Measurements from ENCODE around the gene KRT36. TPM values are rescaled to one million over a fixed set of nuclear protein-coding genes. Genes with fewer than 3 reads are reported as not detected.

Gene KRT36
- total RNA-seq, 4 donors from 2014 or later = not detected

- Histone ChIP-seq H3K36me3 (no peaks in the 10 kb centered on the region), H3K4me3 (no peak overlapping the region), H3K27me3 (peaks cover 9% of the 10 kb centered on the region), H3K9me3 (no peaks in the 10 kb centered on the region), H3K4me1 (no peaks in the 10 kb centered on the region), H3K27ac (no peak overlapping the region)
- TF ChIP-seq POLR2AphosphoS5 (IDR thresholded peaks at IDR 0.05) (no peak), CTCF (IDR thresholded peaks at IDR 0.05) (no peak), POLR2A (IDR thresholded peaks at IDR 0.05) (no peak), EP300 (IDR thresholded peaks at IDR 0.05) (no peak)
- ATAC-seq = no peak
- 76 to 92% methylated on average over 2 to 4 of the region's 14 CpGs for WGBS, 2 donors (ENCODE audit: low coverage in 1 of 2)
Measured at GRCh38 chr17:41516830-41517283, 27.1 kb upstream of the KRT36 start.

DNA sequence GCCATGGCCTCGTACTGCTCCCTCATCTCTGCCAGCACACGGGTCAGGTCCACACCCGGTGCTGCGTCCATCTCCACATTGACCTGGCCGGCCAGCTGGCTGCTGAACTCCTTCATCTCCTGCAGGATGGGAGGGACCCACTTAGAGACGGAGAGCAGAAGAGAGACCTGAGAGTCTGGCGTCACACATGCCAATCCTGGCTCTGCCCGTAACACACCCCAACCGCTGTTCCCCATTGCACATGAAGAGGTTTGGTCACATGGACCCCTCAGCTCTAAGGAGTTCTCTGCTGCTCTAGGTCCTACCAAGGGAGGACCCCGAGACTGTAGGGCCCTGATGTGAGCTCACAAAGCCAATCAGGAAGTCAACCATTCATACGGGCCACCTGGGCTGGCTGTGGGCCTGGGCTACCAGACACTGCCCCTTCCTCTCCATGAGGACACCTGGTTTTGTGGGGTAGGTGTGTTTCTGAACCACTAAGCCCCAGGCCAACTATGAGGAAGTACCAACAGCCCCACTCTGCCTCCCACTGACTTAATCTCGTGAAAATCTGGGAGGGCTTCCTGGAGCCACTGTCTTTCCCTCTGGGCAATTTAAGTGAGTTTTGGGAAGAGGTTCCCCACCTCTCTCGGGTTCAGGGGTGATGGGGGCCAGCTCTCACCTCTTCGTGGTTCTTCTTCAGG, 26.6 kb upstream of the KRT36 start:
- H3K4me3 ChIP-seq = no peak overlapping the region
- no peaks in the 10 kb centered on the region for H3K9me3 ChIP-seq
- TF ChIP-seq POLR2AphosphoS5 (IDR thresholded peaks at IDR 0.05) = no peak
- no peak for TF ChIP-seq CTCF (IDR thresholded peaks at IDR 0.05)
- no peak for TF ChIP-seq EP300 (IDR thresholded peaks at IDR 0.05)
- no peak for TF ChIP-seq POLR2A (IDR thresholded peaks at IDR 0.05)
- H3K4me1 ChIP-seq = no peaks in the 10 kb centered on the region
- ATAC-seq = no peak
- WGBS, 2 donors (ENCODE audit: low coverage in 1 of 2) = 83 to 90% methylated on average over 2 to 3 of the region's 14 CpGs
- no peak overlapping the region for H3K27ac ChIP-seq
- H3K27me3 ChIP-seq = peaks cover 8% of the 10 kb centered on the region
- no peaks in the 10 kb centered on the region for H3K36me3 ChIP-seq

GRCh38 chr17:41513168-41513547, 23.4 kb upstream of the KRT36 start:
- H3K4me1 ChIP-seq = no peaks in the 10 kb centered on the region
- H3K9me3 ChIP-seq = no peaks in the 10 kb centered on the region
- WGBS, 2 donors (ENCODE audit: low coverage in 1 of 2) = 72 to 95% methylated on average over 4 to 5 of the region's 5 CpGs
- no peak overlapping the region for H3K4me3 ChIP-seq
- TF ChIP-seq POLR2A (IDR thresholded peaks at IDR 0.05) = no peak
- no peak for TF ChIP-seq CTCF (IDR thresholded peaks at IDR 0.05)
- TF ChIP-seq POLR2AphosphoS5 (IDR thresholded peaks at IDR 0.05) = no peak
- TF ChIP-seq EP300 (IDR thresholded peaks at IDR 0.05) = no peak
- no peaks in the 10 kb centered on the region for H3K36me3 ChIP-seq
- no peaks in the 10 kb centered on the region for H3K27me3 ChIP-seq
- no peak for ATAC-seq
- H3K27ac ChIP-seq = no peak overlapping the region

DNA sequence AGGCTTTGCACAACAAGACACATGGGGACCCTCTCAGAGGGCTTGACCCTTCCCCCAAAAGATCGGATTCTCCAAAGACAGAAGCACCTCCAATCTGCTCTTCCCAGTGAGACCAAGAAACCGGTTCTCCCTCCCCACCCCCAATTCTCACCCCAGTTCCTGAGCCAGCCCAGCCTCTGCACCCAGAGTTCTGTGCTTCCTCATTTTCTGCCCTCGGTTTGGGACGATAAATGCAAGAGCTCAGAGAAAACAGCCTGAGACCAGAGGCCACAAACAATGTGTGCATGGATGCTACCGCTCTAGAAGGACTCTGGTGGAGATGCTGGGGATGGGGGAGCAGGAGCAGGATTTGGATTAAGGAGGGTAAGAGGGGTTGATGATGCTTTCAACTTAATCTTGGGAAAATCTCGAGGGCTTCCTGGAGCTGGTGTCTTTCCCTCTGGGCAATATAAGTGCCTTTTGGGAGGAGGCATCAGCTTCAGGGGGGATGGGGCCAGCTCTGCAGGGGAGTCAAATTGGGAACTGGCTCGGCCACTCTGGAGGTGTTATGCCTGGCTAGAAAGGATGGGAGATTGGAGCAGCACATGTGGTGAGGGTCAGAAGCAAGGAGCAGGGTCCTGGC, 22.9 kb upstream of the KRT36 start:
- 39 to 64% methylated on average over 2 to 3 of the region's 7 CpGs for WGBS, 2 donors (ENCODE audit: low coverage in 1 of 2)
- no peak for ATAC-seq
- TF ChIP-seq CTCF (IDR thresholded peaks at IDR 0.05) (no peak), POLR2A (IDR thresholded peaks at IDR 0.05) (no peak), EP300 (IDR thresholded peaks at IDR 0.05) (no peak), POLR2AphosphoS5 (IDR thresholded peaks at IDR 0.05) (no peak)
- Histone ChIP-seq H3K27me3 (no peaks in the 10 kb centered on the region), H3K36me3 (no peaks in the 10 kb centered on the region), H3K4me1 (no peaks in the 10 kb centered on the region), H3K27ac (no peak overlapping the region), H3K4me3 (no peak overlapping the region), H3K9me3 (no peaks in the 10 kb centered on the region)

DNA sequence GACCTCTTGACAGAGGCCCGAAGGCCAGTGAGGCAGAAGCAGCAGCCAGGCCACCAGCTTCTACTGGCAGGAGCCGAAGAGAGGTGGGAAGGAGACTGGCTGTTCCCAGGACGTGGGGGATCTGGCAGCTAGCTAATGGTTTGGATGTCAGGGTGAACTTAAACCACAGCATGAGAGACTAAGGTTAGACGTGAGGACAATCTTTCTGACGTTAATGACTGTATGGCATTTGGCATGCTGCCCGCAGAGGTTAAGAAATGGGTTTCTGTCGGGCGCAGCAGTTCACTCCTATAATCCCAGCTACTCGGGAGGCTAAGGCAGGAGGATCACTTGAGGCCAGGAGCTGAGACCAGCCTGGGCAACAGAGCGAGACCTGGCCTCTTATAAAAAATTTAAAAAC, 22.0 kb upstream of the KRT36 start:
- H3K9me3 ChIP-seq = no peaks in the 10 kb centered on the region
- H3K4me1 ChIP-seq = no peaks in the 10 kb centered on the region
- TF ChIP-seq POLR2AphosphoS5 (IDR thresholded peaks at IDR 0.05) (no peak), POLR2A (IDR thresholded peaks at IDR 0.05) (no peak), EP300 (IDR thresholded peaks at IDR 0.05) (no peak), CTCF (IDR thresholded peaks at IDR 0.05) (no peak)
- ATAC-seq = no peak
- no peak overlapping the region for H3K4me3 ChIP-seq
- H3K36me3 ChIP-seq = no peaks in the 10 kb centered on the region
- WGBS, 2 donors (ENCODE audit: low coverage in 1 of 2) = 75 to 82% methylated on average over 7 of the region's 10 CpGs
- no peaks in the 10 kb centered on the region for H3K27me3 ChIP-seq
- no peak overlapping the region for H3K27ac ChIP-seq
